ENCODE measurements around the gene ANKS1B. TPM values are rescaled to one million over a fixed set of nuclear protein-coding genes. Genes with fewer than 3 reads are reported as not detected.

The ANKS1B gene
- total RNA-seq, 5 donors from 2014 or later (not counting 1 experiment from before 2014, with no cell fraction given), result 0.18 to 0.47 (median 0.19) TPM; not detected in 2

DNA sequence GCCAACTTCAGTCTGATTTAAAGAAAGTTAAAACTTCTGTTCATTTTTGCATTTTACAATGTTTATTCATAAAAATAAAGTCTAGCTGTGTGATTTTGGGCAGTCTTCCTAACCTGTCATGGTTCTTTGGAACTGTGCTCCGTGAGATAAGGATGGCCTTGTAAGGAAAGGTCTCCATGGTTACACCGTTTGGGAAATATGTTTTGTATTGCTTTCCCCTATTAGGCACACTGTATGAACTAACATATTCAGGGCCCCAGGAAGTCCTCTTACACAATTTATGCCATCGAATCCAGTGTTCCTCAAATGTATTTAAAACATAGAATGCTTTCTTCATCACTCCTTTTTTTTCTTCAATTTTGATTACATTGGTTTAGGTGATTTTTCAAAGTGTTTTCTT lies 1285.2 kb downstream of the ANKS1B start:
- Mint-ChIP-seq H3K9me3 (no peaks in the 10 kb centered on the region), H3K27me3 (no peaks in the 10 kb centered on the region), H3K36me3 (peaks cover 46% of the 10 kb centered on the region), H3K4me3 (no peak overlapping the region), H3K27ac (no peak overlapping the region), H3K4me1 (peaks cover 6 to 12% (median 8%) of the 10 kb centered on the region in 3 donors)
- peaks cover 0 to 5% of the 10 kb centered on the region in 2 experiments for H3K4me1 ChIP-seq (ENCODE audit: control insufficient read depth in 1 of 2, extremely low read depth in 1 of 2, insufficient read depth in 2 of 2, low read length in 2 of 2)
- ATAC-seq (replicated peaks in 1 of 4) (no peak), DNase-seq (no peak)
- peaks cover 8 to 28% of the 10 kb centered on the region in 2 donors for H3K36me3 ChIP-seq (ENCODE audit: control insufficient read depth in 2 of 2, extremely low read depth in 1 of 2, insufficient read depth in 1 of 2, low read length in 1 of 2)
- H3K9me3 ChIP-seq, result no peaks in the 10 kb centered on the region
- POLR2A ChIA-PET, result no interaction called here
- H3K27me3 ChIP-seq (replicated peaks in 1 of 2; ENCODE audit: control insufficient read depth in 2 of 2, extremely low read depth in 1 of 2, insufficient read depth in 2 of 2, low read length in 1 of 2), result no peaks in the 10 kb centered on the region
- no peak overlapping the region for H3K27ac ChIP-seq (ENCODE audit: low read length)
- CTCF ChIA-PET, result interaction anchor here in 1 of 2 donors (1.0 to 1.1 kb wide), 2 partner anchors 27 to 161 kb away, joined by 3 read pairs; no protein-coding TSS in a partner anchor
- WGBS (ENCODE audit: insufficient coverage), result no CpG with 5 or more reads among the region's 3 CpGs
- no peak overlapping the region for H3K4me3 ChIP-seq (ENCODE audit: control insufficient read depth in 1 of 2, extremely low read depth in 1 of 2, low read length in 1 of 2)

DNA sequence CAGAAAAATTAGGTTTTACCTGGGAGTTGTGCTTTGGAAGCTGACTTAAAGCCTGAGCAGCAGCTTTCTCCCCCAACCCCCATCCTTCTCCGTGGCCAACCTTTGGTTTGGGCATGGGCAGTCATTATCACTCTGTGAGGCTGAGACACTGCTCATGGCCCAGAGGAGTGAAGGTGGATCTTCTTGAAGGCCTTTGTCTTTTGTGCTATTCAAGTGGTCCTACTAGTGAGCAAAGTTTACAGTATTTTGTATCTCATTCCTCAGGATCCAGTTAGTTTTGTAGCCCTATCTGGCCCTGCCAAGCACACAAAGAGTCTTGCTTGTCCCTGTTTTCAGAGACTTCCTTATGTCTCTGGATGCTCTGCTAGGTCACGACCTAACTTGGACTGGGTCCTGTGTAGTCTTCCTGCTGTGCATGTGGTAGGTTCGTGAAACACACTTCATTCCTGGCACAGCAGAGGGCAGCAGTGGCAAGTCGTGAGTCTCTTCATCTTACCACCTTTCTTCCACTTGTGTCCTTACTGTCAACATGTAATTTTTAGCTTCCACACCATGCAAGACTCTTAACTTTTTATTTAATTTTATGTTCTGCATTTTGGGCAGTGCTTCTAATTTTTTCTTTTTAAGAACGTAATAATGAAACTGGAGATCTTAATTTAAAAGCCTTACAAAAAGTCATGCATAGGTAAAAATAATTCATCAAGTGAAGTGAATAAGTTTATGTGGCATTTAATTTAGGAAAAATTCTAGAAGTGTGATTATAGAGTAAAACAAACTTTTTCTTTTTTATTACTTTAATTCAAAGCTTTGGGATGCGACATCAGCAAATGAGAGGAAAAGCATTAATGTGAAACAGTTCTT lies 1285.9 kb downstream of the ANKS1B start:
- Histone ChIP-seq H3K9me3 (no peaks in the 10 kb centered on the region), H3K36me3 (ENCODE audit: control insufficient read depth in 2 of 2, extremely low read depth in 1 of 2, insufficient read depth in 1 of 2, low read length in 1 of 2) (peaks cover 2 to 28% of the 10 kb centered on the region in 2 donors), H3K4me1 (ENCODE audit: control insufficient read depth in 1 of 2, extremely low read depth in 1 of 2, insufficient read depth in 2 of 2, low read length in 2 of 2) (peaks cover 0 to 5% of the 10 kb centered on the region in 2 experiments), H3K4me3 (ENCODE audit: control insufficient read depth in 1 of 2, extremely low read depth in 1 of 2, low read length in 1 of 2) (no peak overlapping the region), H3K27ac (ENCODE audit: low read length) (no peak overlapping the region), H3K27me3 (replicated peaks in 1 of 2; ENCODE audit: control insufficient read depth in 2 of 2, extremely low read depth in 1 of 2, insufficient read depth in 2 of 2, low read length in 1 of 2) (no peaks in the 10 kb centered on the region)
- 17% methylated on average over 1 of the region's 6 CpGs for WGBS (ENCODE audit: insufficient coverage)
- Mint-ChIP-seq H3K4me1 (peaks cover 6 to 16% (median 12%) of the 10 kb centered on the region in 3 donors), H3K27ac (peak overlapping the region in 1 of 2 donors; percentile 39), H3K4me3 (no peak overlapping the region), H3K27me3 (no peaks in the 10 kb centered on the region), H3K36me3 (peaks cover 47% of the 10 kb centered on the region), H3K9me3 (no peaks in the 10 kb centered on the region)
- POLR2A ChIA-PET, result no interaction called here
- peak; percentile 68 to 81 (median 72) for ATAC-seq (replicated peaks in 1 of 4)
- peak in 24 of 35 experiments; percentile 5 to 54 (median 15) for DNase-seq
- CTCF ChIA-PET, result interaction anchor here in 1 of 2 donors (1.1 kb wide), 1 partner anchor 26 kb away, joined by 3 read pairs; no protein-coding TSS in a partner anchor

DNA sequence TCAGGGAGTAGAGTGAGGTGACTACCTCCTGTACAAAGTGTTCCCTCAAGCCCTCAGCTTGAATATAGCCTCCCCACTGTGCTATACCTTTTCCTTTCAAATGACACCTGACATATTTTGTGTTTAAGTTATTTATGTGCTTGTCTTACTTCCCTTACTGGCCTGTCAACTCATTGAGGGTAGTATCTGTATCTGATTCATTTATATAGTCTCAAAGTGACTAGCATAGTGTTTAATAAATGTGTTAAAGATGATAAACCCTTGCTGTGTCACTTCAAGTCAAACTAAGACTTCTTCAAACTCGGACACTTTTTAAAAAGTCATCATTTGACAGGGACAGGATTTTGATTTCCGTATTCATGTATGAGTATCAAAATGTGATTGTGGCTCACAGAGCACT lies 1287.5 kb downstream of the ANKS1B start:
- ChIA-PET POLR2A (no interaction called here), CTCF (no interaction called here)
- no peak overlapping the region for H3K4me3 ChIP-seq (ENCODE audit: control insufficient read depth in 1 of 2, extremely low read depth in 1 of 2, low read length in 1 of 2)
- H3K27me3 ChIP-seq (replicated peaks in 1 of 2; ENCODE audit: control insufficient read depth in 2 of 2, extremely low read depth in 1 of 2, insufficient read depth in 2 of 2, low read length in 1 of 2), result no peaks in the 10 kb centered on the region
- Mint-ChIP-seq H3K36me3 (peaks cover 61% of the 10 kb centered on the region), H3K4me3 (no peak overlapping the region), H3K27ac (no peak overlapping the region), H3K27me3 (no peaks in the 10 kb centered on the region), H3K4me1 (peaks cover 6 to 20% (median 18%) of the 10 kb centered on the region in 3 donors), H3K9me3 (no peaks in the 10 kb centered on the region)
- peaks cover 2 to 28% of the 10 kb centered on the region in 2 donors for H3K36me3 ChIP-seq (ENCODE audit: control insufficient read depth in 2 of 2, extremely low read depth in 1 of 2, insufficient read depth in 1 of 2, low read length in 1 of 2)
- DNase-seq (no peak), ATAC-seq (replicated peaks in 1 of 4) (no peak)
- 71% methylated on average over 1 of the region's 2 CpGs for WGBS (ENCODE audit: insufficient coverage)
- no peaks in the 10 kb centered on the region for H3K9me3 ChIP-seq
- H3K27ac ChIP-seq (ENCODE audit: low read length), result no peak overlapping the region
- H3K4me1 ChIP-seq (ENCODE audit: control insufficient read depth in 1 of 2, extremely low read depth in 1 of 2, insufficient read depth in 2 of 2, low read length in 2 of 2), result peaks cover 0 to 5% of the 10 kb centered on the region in 2 experiments

DNA sequence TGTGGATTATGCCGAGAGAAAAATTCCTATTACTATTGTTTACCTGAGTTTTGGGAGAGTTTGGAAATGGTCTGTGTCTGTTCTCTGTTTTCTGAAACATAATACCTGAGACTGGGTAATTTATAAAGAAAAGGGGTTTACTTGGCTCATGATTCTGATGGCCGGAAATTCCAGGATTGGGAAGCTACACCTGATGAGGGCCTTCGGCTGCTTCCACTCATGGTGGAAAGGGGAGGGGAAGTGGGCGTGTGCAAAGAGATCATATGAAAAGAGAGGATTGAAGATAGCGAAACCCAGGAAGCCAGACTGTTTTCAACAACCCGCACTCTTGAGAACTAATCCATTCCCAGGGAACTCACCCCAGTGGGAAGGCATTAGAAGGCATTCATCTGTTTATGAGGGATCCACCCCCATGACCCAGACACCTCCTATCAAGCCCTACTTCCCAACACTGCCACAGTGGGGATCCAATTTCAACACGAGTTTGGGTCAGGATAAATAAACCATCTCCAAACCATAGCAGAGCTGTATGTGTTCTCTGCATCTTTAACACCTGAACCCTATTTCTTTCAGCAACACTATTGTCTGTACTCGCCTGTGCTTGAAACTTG lies 1288.6 kb downstream of the ANKS1B start:
- peaks cover 2 to 23% of the 10 kb centered on the region in 2 donors for H3K36me3 ChIP-seq (ENCODE audit: control insufficient read depth in 2 of 2, extremely low read depth in 1 of 2, insufficient read depth in 1 of 2, low read length in 1 of 2)
- ATAC-seq (replicated peaks in 1 of 4) (no peak), DNase-seq (no peak)
- no peak overlapping the region for H3K27ac ChIP-seq (ENCODE audit: low read length)
- H3K4me3 ChIP-seq (ENCODE audit: control insufficient read depth in 1 of 2, extremely low read depth in 1 of 2, low read length in 1 of 2), result no peak overlapping the region
- Mint-ChIP-seq H3K4me3 (no peak overlapping the region), H3K36me3 (peaks cover 61% of the 10 kb centered on the region), H3K27me3 (no peaks in the 10 kb centered on the region), H3K27ac (peak overlapping the region in 1 of 2 donors; percentile 10), H3K9me3 (no peaks in the 10 kb centered on the region), H3K4me1 (peaks cover 12 to 27% (median 22%) of the 10 kb centered on the region in 3 donors)
- CTCF ChIA-PET, result interaction anchor here in 1 of 2 donors (0.9 kb wide), 1 partner anchor 213 kb away, joined by 3 read pairs; no protein-coding TSS in a partner anchor
- POLR2A ChIA-PET, result no interaction called here
- H3K9me3 ChIP-seq, result no peaks in the 10 kb centered on the region
- H3K27me3 ChIP-seq (replicated peaks in 1 of 2; ENCODE audit: control insufficient read depth in 2 of 2, extremely low read depth in 1 of 2, insufficient read depth in 2 of 2, low read length in 1 of 2), result no peaks in the 10 kb centered on the region
- 100% methylated on average over 1 of the region's 8 CpGs for WGBS (ENCODE audit: insufficient coverage)
- H3K4me1 ChIP-seq (ENCODE audit: control insufficient read depth in 1 of 2, extremely low read depth in 1 of 2, insufficient read depth in 2 of 2, low read length in 2 of 2), result peaks cover 0 to 5% of the 10 kb centered on the region in 2 experiments

DNA sequence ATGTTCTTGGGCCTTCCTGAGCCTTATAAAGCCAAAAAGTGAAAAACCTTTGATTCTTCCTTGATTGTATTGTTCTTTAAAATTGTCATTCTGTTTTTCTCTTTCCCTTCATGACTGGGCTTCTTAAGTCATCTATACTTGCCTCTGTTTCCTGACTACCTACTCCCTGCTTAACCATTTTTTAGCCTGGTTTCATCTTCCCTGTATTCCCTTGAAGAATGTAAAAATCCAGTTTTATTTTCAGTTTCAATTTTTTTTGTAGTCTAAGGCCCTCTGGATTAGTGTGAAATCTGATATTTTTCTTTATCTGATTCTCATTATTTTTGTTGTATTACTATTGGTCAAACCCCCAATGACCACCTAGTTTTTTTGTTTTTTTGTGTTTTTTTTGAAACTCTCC lies 1293.4 kb downstream of the ANKS1B start:
- CTCF ChIA-PET, result no interaction called here
- Mint-ChIP-seq H3K4me3 (no peak overlapping the region), H3K9me3 (no peaks in the 10 kb centered on the region), H3K27me3 (no peaks in the 10 kb centered on the region), H3K36me3 (peaks cover 77% of the 10 kb centered on the region), H3K4me1 (peaks cover 9 to 21% (median 16%) of the 10 kb centered on the region in 3 donors), H3K27ac (peak overlapping the region in 1 of 2 donors; percentile 58)
- Histone ChIP-seq H3K27me3 (replicated peaks in 1 of 2; ENCODE audit: control insufficient read depth in 2 of 2, extremely low read depth in 1 of 2, insufficient read depth in 2 of 2, low read length in 1 of 2) (no peaks in the 10 kb centered on the region), H3K4me3 (ENCODE audit: control insufficient read depth in 1 of 2, extremely low read depth in 1 of 2, low read length in 1 of 2) (no peak overlapping the region), H3K36me3 (ENCODE audit: control insufficient read depth in 2 of 2, extremely low read depth in 1 of 2, insufficient read depth in 1 of 2, low read length in 1 of 2) (peaks cover 3 to 38% of the 10 kb centered on the region in 2 donors), H3K9me3 (no peaks in the 10 kb centered on the region), H3K27ac (ENCODE audit: low read length) (no peak overlapping the region), H3K4me1 (ENCODE audit: control insufficient read depth in 1 of 2, extremely low read depth in 1 of 2, insufficient read depth in 2 of 2, low read length in 2 of 2) (no peaks in the 10 kb centered on the region)
- POLR2A ChIA-PET, result interaction anchor here in 1 of 2 donors (0.5 kb wide), 1 partner anchor 240 kb away, joined by 13 read pairs; no protein-coding TSS in a partner anchor
- ATAC-seq (replicated peaks in 1 of 4) (no peak), DNase-seq (no peak)

DNA sequence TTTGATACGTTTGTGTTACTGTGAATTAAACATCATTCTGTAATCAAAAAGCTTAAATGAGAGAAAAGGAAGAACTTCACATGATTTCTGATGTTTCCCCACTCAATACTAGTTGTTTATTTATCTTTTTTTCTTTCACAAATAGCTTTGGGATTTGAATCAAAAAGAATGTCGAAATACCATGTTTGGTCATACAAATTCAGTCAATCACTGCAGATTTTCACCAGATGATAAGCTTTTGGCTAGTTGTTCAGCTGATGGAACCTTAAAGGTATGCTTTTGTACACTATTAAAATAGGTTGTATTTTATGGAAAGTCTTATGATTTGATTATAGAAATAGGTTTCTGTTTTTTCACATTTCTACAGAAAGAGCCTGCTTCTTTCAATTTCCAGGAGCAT lies 1298.1 kb downstream of the ANKS1B start:
- peaks cover 70% of the 10 kb centered on the region for H3K36me3 Mint-ChIP-seq
- no peak for DNase-seq
- no peaks in the 10 kb centered on the region for H3K4me1 ChIP-seq (ENCODE audit: control insufficient read depth in 1 of 2, extremely low read depth in 1 of 2, insufficient read depth in 2 of 2, low read length in 2 of 2)
- CTCF ChIA-PET, result no interaction called here
- H3K9me3 ChIP-seq, result no peaks in the 10 kb centered on the region
- H3K4me3 ChIP-seq (ENCODE audit: control insufficient read depth in 1 of 2, extremely low read depth in 1 of 2, low read length in 1 of 2), result no peak overlapping the region
- POLR2A ChIA-PET, result no interaction called here
- H3K4me1 Mint-ChIP-seq, result peaks cover 5 to 10% (median 7%) of the 10 kb centered on the region in 3 donors
- no peaks in the 10 kb centered on the region for H3K27me3 ChIP-seq (replicated peaks in 1 of 2; ENCODE audit: control insufficient read depth in 2 of 2, extremely low read depth in 1 of 2, insufficient read depth in 2 of 2, low read length in 1 of 2)
- no peaks in the 10 kb centered on the region for H3K9me3 Mint-ChIP-seq
- no peaks in the 10 kb centered on the region for H3K27me3 Mint-ChIP-seq
- peaks cover 3 to 59% of the 10 kb centered on the region in 2 donors for H3K36me3 ChIP-seq (ENCODE audit: control insufficient read depth in 2 of 2, extremely low read depth in 1 of 2, insufficient read depth in 1 of 2, low read length in 1 of 2)
- H3K27ac ChIP-seq (ENCODE audit: low read length), result no peak overlapping the region
- ATAC-seq (replicated peaks in 1 of 4), result no peak
- H3K27ac Mint-ChIP-seq, result no peak overlapping the region
- H3K4me3 Mint-ChIP-seq, result no peak overlapping the region
- WGBS (ENCODE audit: insufficient coverage), result no CpG with 5 or more reads among the region's 2 CpGs
